C4-2B (cell line): ENCODE measurements around the gene EPS15.

Experiments used
- H3K27ac ChIP-seq: fragments of 450-650 bp; 2 replicates; pipeline ENCODE4 v1.5.1; 2017
- ZFX ChIP-seq: fragments of 450-650 bp; IDR thresholded peaks from 2 replicates; pipeline ENCODE4 v1.6.1; 2017
- TF ChIP-seq, protein P1 (sequence below): fragments of 450-650 bp; conservative IDR thresholded peaks from 2 replicates; pipeline ENCODE4 v1.5.1; 2017; ENCODE audit warnings: mild to moderate bottlenecking

Gene EPS15

GRCh38 chr1:51385776-51386175, 133.3 kb downstream of the EPS15 start:
- TF ChIP-seq, protein P1, sequence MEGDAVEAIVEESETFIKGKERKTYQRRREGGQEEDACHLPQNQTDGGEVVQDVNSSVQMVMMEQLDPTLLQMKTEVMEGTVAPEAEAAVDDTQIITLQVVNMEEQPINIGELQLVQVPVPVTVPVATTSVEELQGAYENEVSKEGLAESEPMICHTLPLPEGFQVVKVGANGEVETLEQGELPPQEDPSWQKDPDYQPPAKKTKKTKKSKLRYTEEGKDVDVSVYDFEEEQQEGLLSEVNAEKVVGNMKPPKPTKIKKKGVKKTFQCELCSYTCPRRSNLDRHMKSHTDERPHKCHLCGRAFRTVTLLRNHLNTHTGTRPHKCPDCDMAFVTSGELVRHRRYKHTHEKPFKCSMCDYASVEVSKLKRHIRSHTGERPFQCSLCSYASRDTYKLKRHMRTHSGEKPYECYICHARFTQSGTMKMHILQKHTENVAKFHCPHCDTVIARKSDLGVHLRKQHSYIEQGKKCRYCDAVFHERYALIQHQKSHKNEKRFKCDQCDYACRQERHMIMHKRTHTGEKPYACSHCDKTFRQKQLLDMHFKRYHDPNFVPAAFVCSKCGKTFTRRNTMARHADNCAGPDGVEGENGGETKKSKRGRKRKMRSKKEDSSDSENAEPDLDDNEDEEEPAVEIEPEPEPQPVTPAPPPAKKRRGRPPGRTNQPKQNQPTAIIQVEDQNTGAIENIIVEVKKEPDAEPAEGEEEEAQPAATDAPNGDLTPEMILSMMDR: no peak
- no peak for TF ChIP-seq ZFX
- no peak overlapping the region for H3K27ac ChIP-seq

DNA sequence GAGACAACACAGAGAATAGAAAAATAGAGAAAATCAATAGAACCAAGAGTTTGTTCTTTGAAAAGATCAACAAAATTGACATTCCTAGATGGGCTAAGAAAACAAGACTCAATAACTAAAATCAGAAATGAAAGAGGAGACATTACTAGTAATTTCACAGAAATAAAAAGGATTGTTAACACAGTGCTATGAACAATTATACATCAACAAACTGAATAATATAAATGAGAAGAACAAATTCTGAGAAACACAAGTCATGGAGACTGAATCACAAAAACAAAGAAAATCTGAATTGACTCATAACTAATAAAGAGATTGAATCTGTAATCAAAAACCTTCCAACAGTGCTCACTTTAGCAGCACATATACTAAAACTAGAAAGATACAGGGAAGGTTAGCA, 137.1 kb downstream of the EPS15 start:
- TF ChIP-seq ZFX: no peak
- TF ChIP-seq, protein P1: no peak
- no peak overlapping the region for H3K27ac ChIP-seq

GRCh38 chr1:51380936-51381335, 138.1 kb downstream of the EPS15 start:
- TF ChIP-seq, protein P1: no peak
- no peak for TF ChIP-seq ZFX
- no peak overlapping the region for H3K27ac ChIP-seq

DNA sequence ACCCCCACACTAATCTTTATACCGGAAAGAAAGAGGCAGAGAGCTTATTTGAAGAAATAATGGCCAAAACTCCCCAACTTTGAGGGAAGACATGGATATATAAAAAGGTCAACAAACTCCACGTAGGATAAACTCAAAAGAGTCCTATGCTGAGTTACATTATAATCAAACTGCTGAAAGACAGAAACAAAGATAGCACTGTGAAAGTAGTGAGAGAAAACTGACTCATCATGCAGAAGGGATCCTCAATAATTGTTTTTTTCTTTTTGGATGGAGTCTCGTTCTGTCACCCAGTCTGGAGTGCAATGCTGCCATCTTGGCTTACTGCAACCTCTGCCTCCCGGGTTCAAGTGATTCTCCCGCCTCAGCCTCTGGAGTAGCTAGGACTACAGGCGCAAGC, 140.2 kb downstream of the EPS15 start:
- no peak overlapping the region for H3K27ac ChIP-seq
- TF ChIP-seq, protein P1: no peak
- TF ChIP-seq ZFX: no peak

DNA sequence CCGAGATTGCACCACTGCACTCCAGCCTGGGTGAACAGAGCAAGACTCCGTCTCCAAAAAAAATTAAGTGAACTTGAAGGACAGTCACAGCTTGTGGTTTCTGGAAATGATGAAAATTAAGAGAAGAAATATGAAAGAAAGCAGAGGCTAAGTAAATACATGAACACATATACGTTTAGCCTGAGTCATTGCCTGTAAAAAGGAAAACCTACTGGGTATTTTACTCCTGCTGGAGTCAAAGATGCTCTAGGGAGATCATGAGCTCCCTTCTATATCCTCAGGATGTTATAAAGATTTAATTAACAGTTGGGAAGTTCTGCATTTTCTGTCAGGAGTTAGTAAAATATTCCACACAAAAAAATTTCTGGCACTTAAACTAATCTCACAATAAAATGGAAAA, 145.2 kb downstream of the EPS15 start:
- TF ChIP-seq, protein P1: no peak
- no peak for TF ChIP-seq ZFX
- no peak overlapping the region for H3K27ac ChIP-seq

GRCh38 chr1:51372561-51372960, 146.5 kb downstream of the EPS15 start:
- H3K27ac ChIP-seq: no peak overlapping the region
- TF ChIP-seq, protein P1: no peak
- TF ChIP-seq ZFX: no peak

- TF ChIP-seq, protein P1: no peak
- no peak for TF ChIP-seq ZFX
- H3K27ac ChIP-seq: no peak overlapping the region
Measured at GRCh38 chr1:51369171-51369570, 149.9 kb downstream of the EPS15 start.
